GM12892 (cell line): ENCODE data around the gene URM1.

Source experiments
- POLR2A ChIP-seq: IDR thresholded peaks from 2 replicates; pipeline ENCODE4 v1.6.1; 2011; ENCODE audit warnings: low read depth, low read length, control low read depth
- POLR2AphosphoS5 ChIP-seq: IDR thresholded peaks from 2 replicates; pipeline ENCODE4 v1.6.1; 2011; ENCODE audit warnings: low read depth, low read length, control low read depth

- no peak for TF ChIP-seq POLR2AphosphoS5
- no peak for TF ChIP-seq POLR2A
These were observed 37.7 kb upstream of the URM1 start for GRCh38 chr9:128333451-128333869.
